Gastroesophageal sphincter (tissue), 4 donors: ENCODE measurements around the gene PSMF1. TPM values are rescaled to one million over a fixed set of nuclear protein-coding genes. Genes with fewer than 3 reads are reported as not detected.

Experiments
- ATAC-seq: fragments of 150-250 bp; one replicate; pipeline ENCODE4 v1.9.1; 2016; ENCODE audit warnings: mild to moderate bottlenecking, moderate library complexity
- H3K27ac ChIP-seq, 4 donors: fragments of 200-600 bp; sonication (generic) in 3 of 4; 1 replicate in 3 of 4; 2 replicates in 1 of 4; pipeline ENCODE4 v1.5.1; 2016 to 2019
- H3K27me3 ChIP-seq: fragments of 200-600 bp; sonication (generic); one replicate; pipeline ENCODE4 v1.5.1; 2019
- H3K36me3 ChIP-seq, 2 donors: fragments of 200-600 bp; sonication (generic); one replicate each; pipeline ENCODE4 v1.5.1; 2019; ENCODE audit warnings: control low read depth in 1 of 2
- H3K4me1 ChIP-seq, 3 donors: fragments of 200-600 bp; sonication (generic); 1 replicate in 2 of 3; 2 replicates in 1 of 3; pipeline ENCODE4 v1.5.1; 2016 to 2019; ENCODE audit warnings: control low read depth in 2 of 3
- H3K4me3 ChIP-seq, 2 donors: fragments of 200-600 bp; sonication (generic); one replicate each; pipeline ENCODE4 v1.5.1; 2019; ENCODE audit warnings: mild to moderate bottlenecking in 1 of 2, moderate library complexity in 1 of 2
- H3K9me3 ChIP-seq, 3 donors: fragments of 200-600 bp; sonication (generic); one replicate each; pipeline ENCODE4 v1.5.1; 2017 to 2019; ENCODE audit warnings: control low read depth in 2 of 3
- EP300 ChIP-seq: sonication (generic); formaldehyde crosslinking; IDR thresholded peaks from one replicate; pipeline ENCODE4 v1.6.1; 2017; ENCODE audit warnings: antibody characterized with exemption, mild to moderate bottlenecking
- POLR2A ChIP-seq, 2 donors: fragments of 450-650 bp; IDR thresholded peaks; one replicate each; pipeline ENCODE4 v1.6.1; 2017; ENCODE audit warnings: antibody characterized with exemption in 2 of 2, mild to moderate bottlenecking in 2 of 2, moderate library complexity in 1 of 2
- POLR2AphosphoS5 ChIP-seq: sonication (generic); formaldehyde crosslinking; IDR thresholded peaks from one replicate; pipeline ENCODE4 v1.6.1; 2017; ENCODE audit warnings: antibody characterized with exemption
- WGBS, 2 donors: methylation state at CpG; one replicate each; pipeline ENCODE4 v1.1.5; 2018; ENCODE audit warnings: low coverage in 1 of 2; 5-methylcytosine and 5-hydroxymethylcytosine counted together
- total RNA-seq, 4 donors: library from RNA; depleted of rRNA; stranded (reverse); fragments of >200 nt; gene quantifications; one replicate each; pipeline ENCODE4 v1.1.0, GENCODE V29; 2016
- TF ChIP-seq, protein P1 (sequence below), 4 experiments: fragments of 200-600 bp in 2 of 4; fragments of 450-650 bp in 2 of 4; sonication (generic) in 1 of 4; IDR thresholded peaks; one replicate each; pipeline ENCODE4 v1.5.1; 2017 to 2019; ENCODE audit warnings: antibody characterized with exemption in 4 of 4, mild to moderate bottlenecking in 2 of 4, moderate library complexity in 2 of 4

The PSMF1 gene
- total RNA-seq, 4 donors from 2014 or later = 99.6 to 118 (median 116) TPM

GRCh38 chr20:1187605-1188171 lies 69.3 kb downstream of the PSMF1 start:
- no peaks in the 10 kb centered on the region for H3K36me3 ChIP-seq
- ATAC-seq = no peak
- no peak overlapping the region for H3K27ac ChIP-seq
- no peak overlapping the region for H3K4me3 ChIP-seq
- H3K9me3 ChIP-seq = no peaks in the 10 kb centered on the region
- H3K4me1 ChIP-seq = peaks cover 0 to 18% (median 10%) of the 10 kb centered on the region in 3 donors
- no peak for TF ChIP-seq POLR2A (IDR thresholded peaks at IDR 0.05)
- TF ChIP-seq, protein P1, sequence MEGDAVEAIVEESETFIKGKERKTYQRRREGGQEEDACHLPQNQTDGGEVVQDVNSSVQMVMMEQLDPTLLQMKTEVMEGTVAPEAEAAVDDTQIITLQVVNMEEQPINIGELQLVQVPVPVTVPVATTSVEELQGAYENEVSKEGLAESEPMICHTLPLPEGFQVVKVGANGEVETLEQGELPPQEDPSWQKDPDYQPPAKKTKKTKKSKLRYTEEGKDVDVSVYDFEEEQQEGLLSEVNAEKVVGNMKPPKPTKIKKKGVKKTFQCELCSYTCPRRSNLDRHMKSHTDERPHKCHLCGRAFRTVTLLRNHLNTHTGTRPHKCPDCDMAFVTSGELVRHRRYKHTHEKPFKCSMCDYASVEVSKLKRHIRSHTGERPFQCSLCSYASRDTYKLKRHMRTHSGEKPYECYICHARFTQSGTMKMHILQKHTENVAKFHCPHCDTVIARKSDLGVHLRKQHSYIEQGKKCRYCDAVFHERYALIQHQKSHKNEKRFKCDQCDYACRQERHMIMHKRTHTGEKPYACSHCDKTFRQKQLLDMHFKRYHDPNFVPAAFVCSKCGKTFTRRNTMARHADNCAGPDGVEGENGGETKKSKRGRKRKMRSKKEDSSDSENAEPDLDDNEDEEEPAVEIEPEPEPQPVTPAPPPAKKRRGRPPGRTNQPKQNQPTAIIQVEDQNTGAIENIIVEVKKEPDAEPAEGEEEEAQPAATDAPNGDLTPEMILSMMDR (IDR thresholded peaks at IDR 0.05) = no peak
- no peak for TF ChIP-seq POLR2AphosphoS5
- TF ChIP-seq EP300 = no peak
- 76 to 78% methylated on average over 4 of the region's 4 CpGs for WGBS, 2 donors
- peaks cover 38% of the 10 kb centered on the region for H3K27me3 ChIP-seq

- H3K27ac ChIP-seq = no peak overlapping the region
- no peaks in the 10 kb centered on the region for H3K9me3 ChIP-seq
- H3K36me3 ChIP-seq = no peaks in the 10 kb centered on the region
- H3K27me3 ChIP-seq = peaks cover 38% of the 10 kb centered on the region
- ATAC-seq = no peak
- TF ChIP-seq POLR2A (IDR thresholded peaks at IDR 0.05) (no peak), EP300 (no peak), POLR2AphosphoS5 (no peak)
- TF ChIP-seq, protein P1 (IDR thresholded peaks at IDR 0.05) = no peak
- 100% methylated on average over 1 of the region's 1 CpG; no CpG with 5 or more reads in 1 of the 2 donors for WGBS, 2 donors
- peaks cover 0 to 18% (median 10%) of the 10 kb centered on the region in 3 donors for H3K4me1 ChIP-seq
- H3K4me3 ChIP-seq = no peak overlapping the region
Measured at GRCh38 chr20:1188347-1188746, 69.9 kb downstream of the PSMF1 start.

DNA sequence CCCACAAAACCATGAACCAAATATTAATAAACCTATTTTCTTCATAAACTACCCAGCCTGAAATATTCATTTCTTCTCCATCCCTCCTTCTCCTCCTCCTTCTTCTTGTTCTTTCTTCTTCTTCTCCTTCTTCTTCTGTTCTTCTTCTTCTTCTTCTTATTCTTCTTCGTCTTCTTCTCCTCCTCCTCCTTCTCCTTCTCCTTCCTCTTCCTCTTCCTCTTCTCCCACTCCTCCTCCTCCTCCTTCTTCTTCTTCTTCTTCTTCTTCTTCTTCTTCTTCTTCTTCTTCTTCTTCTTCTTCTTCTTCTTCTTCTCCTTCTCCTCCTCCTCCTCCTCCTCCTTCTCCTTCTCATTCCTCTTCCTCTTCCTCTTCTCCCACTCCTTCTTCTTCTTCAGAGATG lies 71.4 kb downstream of the PSMF1 start:
- Histone ChIP-seq H3K4me1 (peaks cover 0 to 12% (median 8%) of the 10 kb centered on the region in 3 donors), H3K27ac (no peak overlapping the region), H3K27me3 (peaks cover 23% of the 10 kb centered on the region), H3K36me3 (no peaks in the 10 kb centered on the region), H3K9me3 (no peaks in the 10 kb centered on the region), H3K4me3 (no peak overlapping the region)
- ATAC-seq = no peak
- 83% methylated on average over 1 of the region's 1 CpG; no CpG with 5 or more reads in 1 of the 2 donors for WGBS, 2 donors
- TF ChIP-seq POLR2AphosphoS5 (no peak), POLR2A (IDR thresholded peaks at IDR 0.05) (no peak), EP300 (no peak)
- TF ChIP-seq, protein P1 (IDR thresholded peaks at IDR 0.05) = no peak

DNA sequence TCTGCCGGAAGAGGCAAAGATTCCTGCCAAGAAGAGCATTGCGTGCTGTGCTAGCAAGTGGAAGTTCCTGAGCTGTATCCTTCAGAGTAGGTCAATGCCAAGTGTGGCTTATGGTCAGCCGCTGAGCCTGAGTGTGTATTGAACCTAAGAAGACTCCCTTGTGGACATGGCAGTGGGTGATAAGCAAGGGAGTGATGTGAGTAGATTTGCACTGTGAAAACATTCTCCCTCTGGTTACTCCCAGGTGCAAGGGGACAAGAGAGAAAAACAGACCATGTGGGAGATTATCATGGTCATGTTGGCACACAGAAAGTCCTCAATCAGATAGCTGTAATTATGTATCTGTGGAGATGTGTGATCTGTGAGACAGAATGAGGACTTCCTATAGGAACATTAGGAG lies 72.4 kb downstream of the PSMF1 start:
- H3K9me3 ChIP-seq = no peaks in the 10 kb centered on the region
- peaks cover 13% of the 10 kb centered on the region for H3K27me3 ChIP-seq
- 83 to 93% methylated on average over 1 to 3 of the region's 3 CpGs for WGBS, 2 donors
- no peaks in the 10 kb centered on the region for H3K36me3 ChIP-seq
- TF ChIP-seq EP300 (no peak), POLR2AphosphoS5 (no peak), POLR2A (IDR thresholded peaks at IDR 0.05) (no peak)
- TF ChIP-seq, protein P1 (IDR thresholded peaks at IDR 0.05) = no peak
- no peak overlapping the region for H3K4me3 ChIP-seq
- H3K4me1 ChIP-seq = peaks cover 0 to 2% (median 0%) of the 10 kb centered on the region in 3 donors
- H3K27ac ChIP-seq = no peak overlapping the region
- ATAC-seq = no peak

- Histone ChIP-seq H3K9me3 (no peaks in the 10 kb centered on the region), H3K27ac (no peak overlapping the region), H3K27me3 (peaks cover 9% of the 10 kb centered on the region), H3K4me3 (no peak overlapping the region), H3K36me3 (no peaks in the 10 kb centered on the region), H3K4me1 (no peaks in the 10 kb centered on the region)
- TF ChIP-seq, protein P1 (IDR thresholded peaks at IDR 0.05) = no peak
- no peak for TF ChIP-seq POLR2A (IDR thresholded peaks at IDR 0.05)
- TF ChIP-seq EP300 = no peak
- no peak for TF ChIP-seq POLR2AphosphoS5
- WGBS, 2 donors = 92% methylated on average over 2 of the region's 3 CpGs; no CpG with 5 or more reads in 1 of the 2 donors
- no peak for ATAC-seq
Measured at GRCh38 chr20:1191299-1191698, 72.9 kb downstream of the PSMF1 start.
